Measurements from ENCODE around the gene ETNK1. TPM values are rescaled to one million over a fixed set of nuclear protein-coding genes. Genes with fewer than 3 reads are reported as not detected.

ETNK1 gene
- total RNA-seq, 1 donor from 2014 or later, result 23.3 TPM

DNA sequence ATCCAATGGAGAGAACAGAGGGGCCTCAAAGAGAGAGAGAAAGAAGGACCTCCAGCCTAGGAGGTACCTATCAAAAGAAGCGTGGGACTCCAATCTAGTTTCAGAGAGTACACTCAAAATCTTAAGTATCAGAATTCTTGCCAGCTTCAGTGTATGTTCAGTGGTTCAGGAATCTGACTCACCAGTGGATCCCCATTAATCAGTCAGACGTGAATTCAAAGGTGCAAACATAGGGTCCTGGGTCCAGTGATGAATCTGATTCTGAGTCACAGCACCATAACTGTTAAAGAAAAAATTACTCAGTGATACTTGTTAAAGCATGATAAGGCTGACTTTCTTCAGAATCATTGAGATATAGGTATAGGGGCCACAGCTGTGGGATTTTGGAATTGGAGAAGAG, 33.2 kb downstream of the ETNK1 start:
- intact Hi-C loops (cut with DNase I), result no loop called here
- no peak overlapping the region for H3K27ac ChIP-seq
- H3K9me3 ChIP-seq, result no peaks in the 10 kb centered on the region
- no peaks in the 10 kb centered on the region for H3K36me3 ChIP-seq
- peaks cover 32% of the 10 kb centered on the region for H3K4me1 ChIP-seq
- H3K27me3 ChIP-seq, result no peaks in the 10 kb centered on the region
- no peak overlapping the region for H3K4me3 ChIP-seq
- no peak for DNase-seq (ENCODE audit: extremely low spot score in 2 of 2)
- TF ChIP-seq POLR2AphosphoS5 (IDR thresholded peaks at IDR 0.05; ENCODE audit: insufficient read depth in 1 of 2, low read depth in 1 of 2), result no peak
- TF ChIP-seq, protein P1, sequence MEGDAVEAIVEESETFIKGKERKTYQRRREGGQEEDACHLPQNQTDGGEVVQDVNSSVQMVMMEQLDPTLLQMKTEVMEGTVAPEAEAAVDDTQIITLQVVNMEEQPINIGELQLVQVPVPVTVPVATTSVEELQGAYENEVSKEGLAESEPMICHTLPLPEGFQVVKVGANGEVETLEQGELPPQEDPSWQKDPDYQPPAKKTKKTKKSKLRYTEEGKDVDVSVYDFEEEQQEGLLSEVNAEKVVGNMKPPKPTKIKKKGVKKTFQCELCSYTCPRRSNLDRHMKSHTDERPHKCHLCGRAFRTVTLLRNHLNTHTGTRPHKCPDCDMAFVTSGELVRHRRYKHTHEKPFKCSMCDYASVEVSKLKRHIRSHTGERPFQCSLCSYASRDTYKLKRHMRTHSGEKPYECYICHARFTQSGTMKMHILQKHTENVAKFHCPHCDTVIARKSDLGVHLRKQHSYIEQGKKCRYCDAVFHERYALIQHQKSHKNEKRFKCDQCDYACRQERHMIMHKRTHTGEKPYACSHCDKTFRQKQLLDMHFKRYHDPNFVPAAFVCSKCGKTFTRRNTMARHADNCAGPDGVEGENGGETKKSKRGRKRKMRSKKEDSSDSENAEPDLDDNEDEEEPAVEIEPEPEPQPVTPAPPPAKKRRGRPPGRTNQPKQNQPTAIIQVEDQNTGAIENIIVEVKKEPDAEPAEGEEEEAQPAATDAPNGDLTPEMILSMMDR (IDR thresholded peaks at IDR 0.05), result no peak
- TF ChIP-seq POLR2A (IDR thresholded peaks at IDR 0.05), result no peak

DNA sequence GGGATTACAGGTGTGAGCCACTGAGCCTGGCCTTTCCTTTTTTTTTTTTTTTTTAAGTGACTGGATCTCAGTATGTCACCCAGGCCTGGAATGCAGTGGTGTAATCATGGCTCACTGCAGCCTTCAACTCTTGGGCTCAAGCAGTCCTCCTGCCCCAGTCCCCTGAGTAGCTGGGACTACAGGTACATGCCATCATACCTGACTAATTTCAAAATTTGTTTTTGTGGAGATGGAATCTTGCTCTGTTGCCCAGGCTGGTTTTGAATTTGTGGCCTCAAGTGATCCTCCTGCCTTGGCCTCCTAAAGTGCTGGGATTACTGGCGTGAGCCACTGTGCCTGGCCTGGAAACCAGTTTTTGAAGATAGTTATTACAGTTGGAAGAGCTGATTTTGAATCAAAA, 37.4 kb downstream of the ETNK1 start:
- TF ChIP-seq POLR2AphosphoS5 (IDR thresholded peaks at IDR 0.05; ENCODE audit: insufficient read depth in 1 of 2, low read depth in 1 of 2) (no peak), POLR2A (IDR thresholded peaks at IDR 0.05) (no peak)
- TF ChIP-seq, protein P1 (IDR thresholded peaks at IDR 0.05), result no peak
- H3K27ac ChIP-seq, result no peak overlapping the region
- intact Hi-C loops (cut with DNase I), result no loop called here
- no peak overlapping the region for H3K4me3 ChIP-seq
- H3K9me3 ChIP-seq, result no peaks in the 10 kb centered on the region
- no peaks in the 10 kb centered on the region for H3K36me3 ChIP-seq
- no peaks in the 10 kb centered on the region for H3K27me3 ChIP-seq
- H3K4me1 ChIP-seq, result peaks cover 16% of the 10 kb centered on the region
- DNase-seq (ENCODE audit: extremely low spot score in 2 of 2), result no peak

DNA sequence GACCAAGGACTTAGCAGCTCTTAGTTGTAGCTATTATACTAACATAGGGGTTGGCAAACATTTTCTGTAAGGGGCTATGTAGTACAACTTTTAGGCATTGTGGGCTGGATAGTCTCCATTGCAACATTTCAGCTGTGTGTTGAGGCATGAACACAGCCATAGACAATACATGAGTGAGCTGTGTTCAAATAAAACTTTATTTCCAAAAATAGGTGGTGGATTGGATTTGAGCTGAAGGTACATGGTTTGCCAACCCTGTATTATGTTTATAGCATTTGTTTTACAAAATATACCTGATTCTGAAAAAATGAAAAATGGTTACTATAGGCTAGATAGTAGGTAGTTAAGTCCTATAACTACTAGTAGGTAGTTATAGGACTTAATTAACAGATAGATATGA, 40.5 kb downstream of the ETNK1 start:
- H3K4me1 ChIP-seq, result no peaks in the 10 kb centered on the region
- intact Hi-C loops (cut with DNase I), result no loop called here
- no peak overlapping the region for H3K4me3 ChIP-seq
- TF ChIP-seq POLR2A (IDR thresholded peaks at IDR 0.05) (no peak), POLR2AphosphoS5 (IDR thresholded peaks at IDR 0.05; ENCODE audit: insufficient read depth in 1 of 2, low read depth in 1 of 2) (no peak)
- TF ChIP-seq, protein P1 (IDR thresholded peaks at IDR 0.05), result no peak
- H3K27ac ChIP-seq, result no peak overlapping the region
- no peaks in the 10 kb centered on the region for H3K27me3 ChIP-seq
- no peaks in the 10 kb centered on the region for H3K9me3 ChIP-seq
- no peak for DNase-seq (ENCODE audit: extremely low spot score in 2 of 2)
- peaks cover 0 to 7% of the 10 kb centered on the region in 2 donors for H3K36me3 ChIP-seq

DNA sequence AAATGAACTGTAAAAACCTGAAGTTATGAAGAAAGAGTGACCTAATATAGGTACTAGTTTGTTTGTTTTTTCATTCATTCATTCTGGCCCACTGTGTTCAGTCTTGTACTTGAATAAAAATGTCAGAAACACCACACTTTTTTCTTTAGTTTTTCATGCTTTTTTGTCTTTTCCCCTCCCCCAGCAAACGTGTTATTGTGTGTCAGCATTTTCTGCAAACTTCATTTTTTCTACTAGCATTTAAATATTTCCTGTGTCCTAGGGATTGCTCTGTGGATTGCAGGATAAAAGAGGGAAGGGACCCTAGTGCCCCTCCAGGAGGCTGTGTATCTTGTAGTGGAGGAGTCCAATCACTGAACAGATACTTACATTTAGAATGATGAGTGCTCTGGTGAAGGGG, 42.2 kb downstream of the ETNK1 start:
- no peaks in the 10 kb centered on the region for H3K9me3 ChIP-seq
- peaks cover 0 to 7% of the 10 kb centered on the region in 2 donors for H3K36me3 ChIP-seq
- TF ChIP-seq POLR2A (IDR thresholded peaks at IDR 0.05), result no peak
- TF ChIP-seq POLR2AphosphoS5 (IDR thresholded peaks at IDR 0.05; ENCODE audit: insufficient read depth in 1 of 2, low read depth in 1 of 2), result no peak
- TF ChIP-seq, protein P1 (IDR thresholded peaks at IDR 0.05), result no peak
- intact Hi-C loops (cut with DNase I), result no loop called here
- DNase-seq (ENCODE audit: extremely low spot score in 2 of 2), result no peak
- H3K27ac ChIP-seq, result no peak overlapping the region
- H3K4me3 ChIP-seq, result no peak overlapping the region
- H3K4me1 ChIP-seq, result no peaks in the 10 kb centered on the region
- no peaks in the 10 kb centered on the region for H3K27me3 ChIP-seq

DNA sequence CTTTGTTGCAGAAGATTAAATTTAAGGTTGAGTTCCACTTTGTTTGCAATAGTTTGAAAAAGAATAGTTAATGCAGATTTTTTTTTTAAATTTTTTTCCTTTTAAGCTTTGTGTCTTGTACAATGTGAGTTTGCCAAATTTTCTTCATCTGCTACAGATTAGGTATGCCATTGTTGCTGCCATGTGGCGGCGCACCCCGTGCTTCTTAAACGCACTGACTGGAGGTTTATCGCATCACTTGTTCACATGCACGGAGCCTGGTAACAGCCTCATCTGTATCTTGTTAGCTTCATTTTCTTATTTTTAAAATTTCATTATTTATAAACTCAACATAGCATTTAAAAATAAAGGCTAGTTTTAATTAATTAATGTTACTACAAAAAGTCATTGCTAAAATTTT, 43.5 kb downstream of the ETNK1 start:
- DNase-seq (ENCODE audit: extremely low spot score in 2 of 2), result no peak
- Histone ChIP-seq H3K4me3 (no peak overlapping the region), H3K4me1 (no peaks in the 10 kb centered on the region), H3K36me3 (peaks cover 0 to 7% of the 10 kb centered on the region in 2 donors), H3K27ac (no peak overlapping the region), H3K27me3 (no peaks in the 10 kb centered on the region), H3K9me3 (no peaks in the 10 kb centered on the region)
- intact Hi-C loops (cut with DNase I), result no loop called here
- TF ChIP-seq POLR2AphosphoS5 (IDR thresholded peaks at IDR 0.05; ENCODE audit: insufficient read depth in 1 of 2, low read depth in 1 of 2) (no peak), POLR2A (IDR thresholded peaks at IDR 0.05) (no peak)
- TF ChIP-seq, protein P1 (IDR thresholded peaks at IDR 0.05), result no peak
